GM12865 (cell line): ENCODE measurements around the gene PRR19.
"Not testable (repeated sequence)": the region's sequence is repeated elsewhere in the genome, so short reads cannot be mapped to it uniquely, and the experiment has no call there.

Source experiments
- DNase-seq: peaks from one replicate; pipeline ENCODE4 v3.0.0; 2010; ENCODE audit warnings: low read depth
- H3K4me3 ChIP-seq: 2 replicates; pipeline ENCODE4 v1.5.1; 2011; ENCODE audit warnings: mild to moderate bottlenecking, low read depth, low read length, control low read depth
- TF ChIP-seq, protein P1 (sequence below): IDR thresholded peaks from 2 replicates; pipeline ENCODE4 v1.5.1; 2011; ENCODE audit warnings: low read length, control low read depth, low read depth, inconsistent platforms; ENCODE audit not compliant: insufficient read depth; ENCODE audit errors: missing control alignments

Gene PRR19

DNA sequence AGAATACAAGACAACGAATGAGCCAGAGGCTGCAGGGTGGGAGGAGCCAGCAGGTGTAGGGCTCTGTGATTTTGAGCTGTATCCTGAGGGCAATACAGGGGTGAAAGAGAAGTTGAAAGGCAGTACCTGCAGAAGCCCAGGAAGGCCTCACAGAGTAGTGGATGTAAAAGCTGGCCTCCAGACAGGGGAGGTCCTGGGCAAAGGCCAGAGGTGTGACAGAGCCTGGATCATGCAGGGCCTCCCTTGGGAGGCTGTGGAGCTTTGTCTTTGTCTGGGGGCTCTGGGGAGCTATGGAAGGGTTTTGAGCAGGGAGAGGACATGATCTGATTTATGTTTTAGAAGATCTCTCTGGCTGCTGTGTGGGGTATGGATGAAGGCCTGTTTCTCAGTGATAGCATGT, 26.2 kb downstream of the PRR19 start:
- DNase-seq: no peak
- TF ChIP-seq, protein P1, sequence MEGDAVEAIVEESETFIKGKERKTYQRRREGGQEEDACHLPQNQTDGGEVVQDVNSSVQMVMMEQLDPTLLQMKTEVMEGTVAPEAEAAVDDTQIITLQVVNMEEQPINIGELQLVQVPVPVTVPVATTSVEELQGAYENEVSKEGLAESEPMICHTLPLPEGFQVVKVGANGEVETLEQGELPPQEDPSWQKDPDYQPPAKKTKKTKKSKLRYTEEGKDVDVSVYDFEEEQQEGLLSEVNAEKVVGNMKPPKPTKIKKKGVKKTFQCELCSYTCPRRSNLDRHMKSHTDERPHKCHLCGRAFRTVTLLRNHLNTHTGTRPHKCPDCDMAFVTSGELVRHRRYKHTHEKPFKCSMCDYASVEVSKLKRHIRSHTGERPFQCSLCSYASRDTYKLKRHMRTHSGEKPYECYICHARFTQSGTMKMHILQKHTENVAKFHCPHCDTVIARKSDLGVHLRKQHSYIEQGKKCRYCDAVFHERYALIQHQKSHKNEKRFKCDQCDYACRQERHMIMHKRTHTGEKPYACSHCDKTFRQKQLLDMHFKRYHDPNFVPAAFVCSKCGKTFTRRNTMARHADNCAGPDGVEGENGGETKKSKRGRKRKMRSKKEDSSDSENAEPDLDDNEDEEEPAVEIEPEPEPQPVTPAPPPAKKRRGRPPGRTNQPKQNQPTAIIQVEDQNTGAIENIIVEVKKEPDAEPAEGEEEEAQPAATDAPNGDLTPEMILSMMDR: no peak
- H3K4me3 ChIP-seq: no peak overlapping the region

DNA sequence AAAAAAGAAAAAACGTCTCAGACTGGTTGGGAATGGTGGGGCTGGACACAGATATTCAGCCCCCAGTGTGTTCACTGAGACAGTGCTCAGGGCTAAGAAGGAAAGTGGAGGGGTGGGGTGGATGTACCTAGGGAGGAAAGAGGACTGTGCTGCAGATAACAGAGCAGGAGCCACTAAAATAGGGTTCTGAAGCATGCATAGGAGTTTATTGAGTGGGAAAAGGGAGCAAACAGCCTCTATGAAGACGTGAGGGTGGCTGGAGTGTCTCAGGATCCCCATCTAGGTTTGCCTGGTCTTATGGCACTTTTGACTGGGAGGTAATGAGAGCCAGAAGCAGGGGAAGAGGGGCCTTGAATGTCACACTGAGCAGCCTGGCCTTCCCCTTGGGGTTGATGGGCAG, 26.9 kb downstream of the PRR19 start:
- TF ChIP-seq, protein P1: no peak
- no peak overlapping the region for H3K4me3 ChIP-seq
- no peak for DNase-seq

DNA sequence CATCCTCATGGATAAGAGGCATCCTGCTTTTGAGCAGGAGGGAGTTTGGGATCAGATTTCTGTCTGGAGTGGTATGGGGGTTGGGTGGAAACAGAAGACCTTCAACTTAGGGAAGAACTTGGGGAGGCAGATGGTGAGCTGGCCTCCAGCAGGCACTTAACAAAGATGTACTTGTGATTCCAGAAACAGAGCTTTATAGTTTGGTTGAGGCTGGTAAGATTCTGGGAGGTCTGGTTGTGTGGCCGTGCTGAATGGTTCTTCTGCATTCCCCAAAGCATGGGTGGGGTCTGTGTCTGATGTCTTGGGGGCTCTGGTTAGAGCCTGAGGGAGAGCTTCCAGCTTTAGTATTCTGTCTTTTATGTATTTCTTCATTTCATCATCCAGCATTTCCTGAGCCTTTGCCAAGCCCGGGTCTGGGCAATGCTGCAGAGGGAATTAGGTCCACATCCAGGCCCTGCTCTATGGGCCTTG, 28.3 kb downstream of the PRR19 start:
- TF ChIP-seq, protein P1: no peak
- H3K4me3 ChIP-seq: no peak overlapping the region
- no peak for DNase-seq

DNA sequence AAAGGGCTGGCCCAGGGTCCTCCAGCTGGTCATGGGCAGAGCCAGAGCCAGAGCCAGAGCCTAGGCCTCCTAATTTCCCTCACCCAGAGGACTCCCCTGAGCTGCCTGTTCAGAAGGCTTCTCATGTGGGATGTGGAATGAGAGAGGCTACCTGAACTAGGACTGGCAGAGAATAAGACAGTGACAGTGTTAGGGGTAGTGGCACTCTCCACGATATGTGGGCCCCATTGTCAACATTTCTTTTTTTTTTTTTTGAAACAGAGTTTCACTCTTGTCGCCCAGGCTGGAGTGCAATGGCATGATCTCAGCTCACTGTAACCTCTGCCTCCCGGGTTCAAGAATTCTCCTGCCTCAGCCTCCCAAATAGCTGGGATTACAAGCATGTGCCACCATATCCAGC, 29.4 kb downstream of the PRR19 start:
- not testable (repeated sequence) for DNase-seq, H3K4me3 ChIP-seq

DNA sequence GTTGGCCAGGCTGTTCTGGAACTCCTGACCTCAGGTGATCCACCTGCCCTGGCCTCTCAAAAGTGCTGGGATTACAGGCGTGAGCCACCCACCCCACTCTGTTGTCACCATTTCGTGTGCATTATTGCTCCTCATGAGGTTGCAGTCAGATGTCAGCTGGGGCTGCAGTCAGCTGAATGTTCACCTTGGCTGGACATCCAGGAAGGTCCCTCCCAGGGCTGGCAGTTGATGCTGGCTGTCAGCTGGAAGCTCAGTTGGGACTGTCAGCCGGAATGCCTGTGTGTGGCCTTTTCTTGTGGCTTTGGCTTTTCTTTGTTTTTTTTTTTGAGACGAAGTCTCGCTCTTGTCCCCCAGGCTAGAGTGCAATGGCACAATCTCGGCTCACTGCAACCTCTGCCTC, 30.1 kb downstream of the PRR19 start:
- no peak for DNase-seq
- H3K4me3 ChIP-seq: no peak overlapping the region
- TF ChIP-seq, protein P1: no peak

DNA sequence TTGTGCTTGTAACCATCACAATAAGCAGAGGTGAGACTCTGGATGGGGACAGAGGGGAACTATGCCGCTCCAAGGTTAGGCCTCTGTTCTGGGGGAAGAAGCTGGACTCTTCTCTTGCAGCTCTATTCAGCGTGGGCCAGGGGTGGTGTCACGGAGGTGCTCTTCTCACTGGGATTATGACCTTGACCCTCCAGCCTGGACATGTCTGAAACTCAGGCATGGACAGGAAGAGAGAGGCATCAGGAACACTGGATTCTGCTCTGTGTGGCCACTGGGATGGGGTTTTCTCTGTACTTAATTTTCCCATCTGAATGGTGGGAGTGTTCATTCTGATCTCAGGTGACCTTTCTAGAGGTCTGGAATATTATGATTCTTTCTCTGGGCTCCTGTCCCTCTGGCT, 31.1 kb downstream of the PRR19 start:
- DNase-seq: no peak

DNA sequence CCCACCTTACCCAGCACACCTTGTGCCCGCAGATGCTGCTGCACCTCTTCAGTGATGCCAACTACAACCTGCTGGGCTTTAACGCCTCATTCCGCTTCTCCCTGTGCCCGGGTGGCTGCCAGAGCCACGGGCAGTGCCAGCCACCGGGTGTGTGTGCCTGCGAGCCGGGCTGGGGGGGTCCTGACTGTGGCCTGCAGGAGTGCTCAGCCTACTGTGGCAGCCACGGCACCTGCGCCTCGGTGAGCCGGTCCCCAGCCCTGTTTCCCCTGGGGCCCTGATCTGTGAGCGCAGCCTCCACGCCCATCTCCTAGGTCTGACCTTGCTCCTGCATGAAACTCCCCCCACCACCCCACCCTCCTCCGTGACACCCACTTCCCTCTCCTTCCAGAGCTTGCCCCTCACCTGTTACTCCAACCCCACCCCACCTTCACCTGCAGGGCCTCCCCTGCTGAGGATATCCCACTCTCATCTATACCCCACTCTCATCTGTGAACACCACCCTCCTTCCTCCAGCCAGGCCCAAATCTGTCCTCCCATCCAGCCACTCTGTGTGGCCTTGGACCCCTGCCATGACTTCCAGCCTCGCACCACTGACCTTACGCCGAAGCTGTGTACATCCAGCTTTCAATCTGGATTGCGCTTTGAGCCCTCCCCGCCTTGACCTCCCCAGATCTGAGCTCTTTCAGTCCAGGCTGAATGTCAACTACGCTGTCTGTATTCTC, 32.2 kb downstream of the PRR19 start:
- TF ChIP-seq, protein P1: no peak

More for the DNA sequence above, 31.1 kb downstream of the PRR19 start:
- TF ChIP-seq, protein P1: no peak
- H3K4me3 ChIP-seq: no peak overlapping the region

More for the DNA sequence above, 32.2 kb downstream of the PRR19 start:
- H3K4me3 ChIP-seq: no peak overlapping the region
- DNase-seq: no peak
